Bronchial epithelial cell (primary cell): ENCODE results near the gene MLYCD. TPM values are rescaled to one million over a fixed set of nuclear protein-coding genes. Genes with fewer than 3 reads are reported as not detected.

Experiments
- DNase-seq: peaks from one replicate; pipeline ENCODE4 v3.0.0-alpha.2; 2010; ENCODE audit warnings: low read depth
- FAIRE-seq: peaks from 2 replicates; lab custom pipeline; 2011; peaks lifted over from hg19 to GRCh38; lab: Jason Lieb, UNC
- H3K27me3 ChIP-seq: 2 replicates; pipeline ENCODE4 v1.5.1; 2011; ENCODE audit warnings: low read length; ENCODE audit not compliant: control insufficient read depth, insufficient read depth
- H3K36me3 ChIP-seq: 2 replicates; pipeline ENCODE4 v1.5.1; 2011; ENCODE audit warnings: low read length; ENCODE audit not compliant: control insufficient read depth, insufficient read depth
- H3K4me3 ChIP-seq: 2 replicates; pipeline ENCODE4 v1.5.1; 2011; ENCODE audit warnings: mild to moderate bottlenecking, low read depth, low read length, control low read depth
- total RNA-seq: library from RNA; depleted of rRNA; stranded (reverse); fragments of >200 nt; gene quantifications from 2 replicates; pipeline ENCODE4 v1.2.1, GENCODE V29; 2014
- TF ChIP-seq, protein P1 (sequence below): IDR thresholded peaks from 2 replicates; pipeline ENCODE4 v1.5.1; 2011; ENCODE audit warnings: mild to moderate bottlenecking, moderate library complexity, low read length, control low read depth, inconsistent platforms; ENCODE audit not compliant: insufficient read depth, severe bottlenecking

The MLYCD gene
- total RNA-seq, 1 donor from 2014 or later, result 2.6 TPM

DNA sequence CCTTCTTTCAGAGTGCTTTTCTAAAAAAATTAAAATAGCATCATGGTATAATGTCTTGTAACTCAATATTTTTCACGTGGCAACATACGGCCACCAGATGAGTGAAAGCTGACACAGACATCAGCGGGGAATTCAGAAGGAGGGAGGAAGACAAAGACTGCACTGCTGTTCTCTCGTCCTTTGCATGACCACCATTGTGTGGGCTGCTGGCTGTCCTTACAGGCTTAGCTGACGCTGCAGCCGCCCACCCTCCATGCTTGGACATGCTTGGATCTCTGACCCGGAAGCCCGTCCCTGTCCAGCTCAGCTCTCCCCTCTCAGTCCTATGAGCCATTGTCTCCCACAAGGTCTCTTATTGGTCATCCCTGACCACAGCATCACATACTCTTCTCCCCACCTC is 11.4 kb upstream of the MLYCD start:
- no peak for FAIRE-seq
- H3K4me3 ChIP-seq, result no peak overlapping the region
- H3K36me3 ChIP-seq, result no peaks in the 10 kb centered on the region
- H3K27me3 ChIP-seq, result no peaks in the 10 kb centered on the region
- TF ChIP-seq, protein P1, sequence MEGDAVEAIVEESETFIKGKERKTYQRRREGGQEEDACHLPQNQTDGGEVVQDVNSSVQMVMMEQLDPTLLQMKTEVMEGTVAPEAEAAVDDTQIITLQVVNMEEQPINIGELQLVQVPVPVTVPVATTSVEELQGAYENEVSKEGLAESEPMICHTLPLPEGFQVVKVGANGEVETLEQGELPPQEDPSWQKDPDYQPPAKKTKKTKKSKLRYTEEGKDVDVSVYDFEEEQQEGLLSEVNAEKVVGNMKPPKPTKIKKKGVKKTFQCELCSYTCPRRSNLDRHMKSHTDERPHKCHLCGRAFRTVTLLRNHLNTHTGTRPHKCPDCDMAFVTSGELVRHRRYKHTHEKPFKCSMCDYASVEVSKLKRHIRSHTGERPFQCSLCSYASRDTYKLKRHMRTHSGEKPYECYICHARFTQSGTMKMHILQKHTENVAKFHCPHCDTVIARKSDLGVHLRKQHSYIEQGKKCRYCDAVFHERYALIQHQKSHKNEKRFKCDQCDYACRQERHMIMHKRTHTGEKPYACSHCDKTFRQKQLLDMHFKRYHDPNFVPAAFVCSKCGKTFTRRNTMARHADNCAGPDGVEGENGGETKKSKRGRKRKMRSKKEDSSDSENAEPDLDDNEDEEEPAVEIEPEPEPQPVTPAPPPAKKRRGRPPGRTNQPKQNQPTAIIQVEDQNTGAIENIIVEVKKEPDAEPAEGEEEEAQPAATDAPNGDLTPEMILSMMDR, result no peak
- no peak for DNase-seq

DNA sequence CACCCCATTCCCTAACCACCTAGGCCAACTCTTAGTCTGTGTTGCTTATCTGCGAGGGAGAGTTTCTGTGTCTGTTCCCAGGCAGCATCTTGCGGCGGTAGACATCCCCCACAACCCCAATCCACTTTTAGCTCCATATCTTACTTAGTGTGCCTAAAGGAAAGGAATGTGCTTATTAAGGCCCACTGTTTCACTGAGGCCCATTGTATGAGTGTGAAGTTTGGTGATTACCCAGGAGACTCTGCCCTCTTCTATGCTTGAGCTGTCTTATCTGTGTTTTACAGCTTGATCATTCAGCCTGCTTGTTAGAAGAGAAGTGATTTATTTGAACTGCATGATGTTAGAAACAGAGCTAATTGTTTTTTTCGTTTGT is 10.3 kb upstream of the MLYCD start:
- H3K27me3 ChIP-seq, result no peaks in the 10 kb centered on the region

DNA sequence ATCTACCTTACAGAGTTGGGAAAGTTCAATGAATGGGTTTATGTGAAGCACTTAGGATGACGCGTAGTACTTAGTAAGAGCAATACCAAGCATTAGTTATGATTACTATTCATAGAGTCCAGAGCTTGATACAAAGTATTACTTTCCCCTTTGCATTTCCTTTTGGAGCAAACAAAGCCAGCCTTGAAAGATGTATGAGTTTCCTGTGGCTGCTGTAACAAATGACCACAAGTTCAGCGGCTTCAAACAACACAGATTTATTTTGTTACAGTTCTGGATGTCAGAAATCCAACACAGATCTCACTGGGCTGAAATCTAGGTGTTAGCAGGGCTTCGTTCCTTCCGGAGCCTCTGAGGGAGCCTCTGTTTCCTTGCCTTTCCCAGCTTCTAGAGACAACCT is 8.6 kb upstream of the MLYCD start:
- Histone ChIP-seq H3K36me3 (no peaks in the 10 kb centered on the region), H3K4me3 (no peak overlapping the region), H3K27me3 (no peaks in the 10 kb centered on the region)
- TF ChIP-seq, protein P1, result no peak
- DNase-seq, result no peak
- FAIRE-seq, result no peak

More for the DNA sequence above, 10.3 kb upstream of the MLYCD start:
- H3K4me3 ChIP-seq, result no peak overlapping the region
- FAIRE-seq (no peak), DNase-seq (no peak)
- H3K36me3 ChIP-seq, result no peaks in the 10 kb centered on the region
- TF ChIP-seq, protein P1, result no peak

DNA sequence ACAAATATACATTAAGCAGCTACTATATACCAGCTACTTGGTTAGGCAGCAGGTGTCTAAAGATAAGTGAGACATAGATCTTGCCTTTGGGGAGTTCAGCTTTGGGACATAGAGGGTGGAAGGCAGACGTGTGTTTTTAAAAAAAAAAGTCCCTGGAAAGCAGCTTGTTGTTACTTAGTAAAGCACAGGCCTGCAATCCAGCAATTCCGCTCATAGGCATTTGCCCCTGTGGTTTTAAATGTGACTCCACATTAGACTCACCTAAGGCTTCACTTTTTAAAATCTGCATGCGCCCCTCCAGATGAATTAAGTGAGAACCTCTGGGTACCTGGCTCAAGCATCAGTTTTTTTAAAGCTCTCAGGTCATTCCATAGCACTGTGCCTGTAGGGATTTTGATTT is 7.2 kb upstream of the MLYCD start:
- H3K4me3 ChIP-seq, result no peak overlapping the region
- TF ChIP-seq, protein P1, result no peak
- DNase-seq (no peak), FAIRE-seq (no peak)
- H3K27me3 ChIP-seq, result no peaks in the 10 kb centered on the region
- no peaks in the 10 kb centered on the region for H3K36me3 ChIP-seq

DNA sequence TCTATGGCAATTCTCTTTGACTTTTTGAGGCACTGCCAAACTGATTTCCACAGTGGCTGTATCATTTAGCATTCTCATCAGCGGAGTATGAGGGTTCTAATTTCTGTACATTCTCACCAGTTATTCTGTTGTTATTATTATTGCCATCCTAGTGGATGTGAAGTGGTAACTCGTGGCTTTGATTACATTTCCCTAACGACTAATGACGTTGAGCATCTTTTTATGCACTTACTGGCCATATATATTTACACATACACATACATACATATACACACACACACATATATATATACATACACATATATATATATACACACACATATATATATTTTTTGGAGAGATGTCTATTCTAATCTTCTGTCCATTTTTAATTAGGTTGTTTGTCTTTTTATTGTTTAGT is 3.7 kb upstream of the MLYCD start:
- no peak overlapping the region for H3K4me3 ChIP-seq
- no peak for FAIRE-seq
- H3K27me3 ChIP-seq, result no peaks in the 10 kb centered on the region
- no peaks in the 10 kb centered on the region for H3K36me3 ChIP-seq
- DNase-seq, result no peak
- TF ChIP-seq, protein P1, result no peak

DNA sequence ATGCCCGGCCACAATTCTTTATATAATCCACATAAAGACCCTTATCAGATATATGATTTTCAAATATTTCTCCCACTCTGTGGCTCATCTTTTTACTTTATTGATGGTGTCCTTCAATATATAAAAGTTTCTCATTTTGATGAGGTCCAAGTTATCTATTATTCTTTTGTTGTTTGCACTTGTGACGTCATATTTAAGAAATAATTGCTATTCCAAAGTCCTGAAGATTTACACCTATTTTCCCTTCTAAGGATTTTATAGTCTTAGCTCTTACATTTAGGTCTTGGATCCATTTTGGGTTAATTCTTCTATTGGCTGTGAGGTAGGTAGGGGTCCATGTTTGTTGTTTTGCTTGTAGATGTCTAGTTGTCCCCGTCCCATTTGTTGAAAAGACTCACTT is 3.0 kb upstream of the MLYCD start:
- H3K27me3 ChIP-seq, result no peaks in the 10 kb centered on the region
- no peak overlapping the region for H3K4me3 ChIP-seq
- TF ChIP-seq, protein P1, result no peak
- no peaks in the 10 kb centered on the region for H3K36me3 ChIP-seq
- FAIRE-seq, result no peak
- no peak for DNase-seq
